SKM-1 (cell line): ENCODE measurements around the gene TMC8.
A peak's percentile ranks its signal among the peaks of the same experiment; 100 is the strongest.

ENCODE experiments used
- DNase-seq: peaks from one replicate; lab custom pipeline; 2025; ENCODE audit not compliant: unreplicated experiment; lab: John Stamatoyannopoulos, UW

TMC8 gene

GRCh38 chr17:78122931-78123249 lies 7.7 kb upstream of the TMC8 start:
- no peak for DNase-seq

DNA sequence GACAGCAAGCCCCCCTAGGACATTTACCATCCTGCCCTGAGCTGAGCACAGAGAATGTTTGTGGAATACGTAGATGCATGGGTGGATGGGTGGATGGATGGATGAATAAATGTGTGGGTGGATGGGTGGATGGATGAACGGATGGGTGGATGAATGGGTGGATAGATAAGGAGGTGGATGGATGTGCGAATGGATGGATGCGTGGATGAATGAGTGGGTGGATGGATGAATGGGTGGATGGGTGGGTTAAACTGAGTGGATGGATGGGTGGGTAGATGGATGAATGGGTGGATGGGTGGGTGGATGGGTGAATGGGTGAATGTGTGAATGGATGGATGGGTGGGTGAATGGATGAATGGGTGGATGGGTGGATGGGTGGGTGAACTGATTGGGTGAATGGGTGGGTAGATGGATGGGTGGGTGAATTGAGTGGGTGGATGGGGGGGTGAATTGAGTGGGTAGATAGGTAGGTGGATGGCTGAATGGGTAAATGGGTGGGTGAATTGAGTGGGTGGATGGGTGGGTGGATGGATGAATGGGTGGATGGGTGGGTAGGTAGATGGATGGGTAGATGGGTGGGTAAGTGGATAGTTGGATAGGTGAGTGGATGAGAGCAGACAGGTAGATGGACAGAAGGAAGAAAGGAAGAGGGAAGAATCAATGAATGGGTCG lies 7.2 kb upstream of the TMC8 start:
- DNase-seq = no peak

DNA sequence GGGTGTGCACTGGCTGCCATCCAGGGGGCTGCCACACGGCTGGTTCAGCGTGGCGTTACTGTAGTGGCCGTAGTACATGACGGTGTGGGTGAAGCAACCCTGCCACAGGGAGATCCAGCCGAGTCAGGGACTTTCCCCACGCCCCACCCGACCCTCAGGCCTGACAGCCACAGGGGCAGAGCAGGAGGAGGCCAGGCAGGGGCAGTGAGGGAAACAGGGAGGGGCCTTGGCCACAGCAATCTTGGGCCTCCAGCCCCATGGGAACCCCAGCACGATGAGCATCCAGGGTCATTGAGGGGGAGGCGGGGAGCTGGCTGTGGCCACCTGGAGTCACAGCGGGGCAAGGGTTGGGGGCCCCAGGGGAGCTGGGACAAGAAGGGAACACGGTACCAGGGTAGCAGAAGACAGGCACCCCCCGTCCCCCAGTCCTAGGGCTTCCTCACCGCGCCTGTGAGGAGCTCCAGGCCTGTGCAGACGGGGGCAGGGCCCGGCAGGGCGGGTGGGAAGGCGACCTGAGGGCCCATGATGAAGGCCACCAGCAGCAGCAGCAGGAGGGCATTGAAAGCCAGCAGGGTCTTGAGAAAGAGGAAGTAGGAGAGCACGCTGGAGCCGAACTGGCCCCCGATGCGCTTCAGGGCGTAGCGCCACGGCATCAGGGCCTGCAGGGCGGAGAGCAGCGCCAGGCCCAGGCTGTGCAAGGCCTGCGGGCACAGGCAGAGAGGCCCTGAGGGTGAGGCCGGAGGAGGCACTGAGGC lies 6.3 kb upstream of the TMC8 start:
- no peak for DNase-seq

- no peak for DNase-seq
Observed at GRCh38 chr17:78124836-78125137, 5.8 kb upstream of the TMC8 start.

DNA sequence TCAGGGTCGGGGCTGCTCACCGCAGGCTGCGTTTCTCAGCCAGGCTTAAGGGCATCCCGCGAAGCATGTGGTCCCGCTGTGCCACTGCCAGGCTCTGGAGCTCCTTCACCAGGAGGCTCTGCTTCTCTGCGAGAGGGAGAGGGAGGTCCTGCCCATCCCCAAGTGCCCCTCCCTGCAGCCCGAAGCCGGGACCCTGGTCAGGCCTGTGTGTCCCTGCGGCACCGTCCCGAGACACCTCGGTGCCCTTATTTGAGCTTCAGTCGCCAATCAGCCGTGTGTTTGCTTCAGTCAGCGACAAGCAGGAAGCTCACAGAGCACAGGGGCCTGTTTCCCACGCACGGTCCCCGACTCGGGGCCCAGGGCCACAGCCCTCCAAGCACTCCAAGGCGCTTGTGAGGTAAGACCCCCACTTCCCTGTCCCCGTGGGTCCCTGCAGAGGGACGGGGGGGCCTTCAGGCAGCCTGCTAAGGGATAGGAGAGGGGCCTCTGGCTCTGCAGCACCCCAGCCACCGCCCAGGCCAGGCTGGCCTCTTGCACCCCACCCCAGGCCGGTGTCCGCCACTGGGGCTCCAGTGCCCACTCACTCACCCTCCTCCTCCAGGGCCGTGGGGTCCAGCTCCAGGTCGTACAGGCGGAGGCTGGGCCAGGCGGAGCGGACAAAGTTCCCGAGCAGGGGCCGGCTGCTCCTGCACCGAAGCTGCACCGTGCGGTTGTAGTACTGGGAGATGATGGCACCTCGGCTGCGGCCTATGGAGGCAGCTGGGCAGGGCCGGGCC lies 5.2 kb upstream of the TMC8 start:
- no peak for DNase-seq

DNA sequence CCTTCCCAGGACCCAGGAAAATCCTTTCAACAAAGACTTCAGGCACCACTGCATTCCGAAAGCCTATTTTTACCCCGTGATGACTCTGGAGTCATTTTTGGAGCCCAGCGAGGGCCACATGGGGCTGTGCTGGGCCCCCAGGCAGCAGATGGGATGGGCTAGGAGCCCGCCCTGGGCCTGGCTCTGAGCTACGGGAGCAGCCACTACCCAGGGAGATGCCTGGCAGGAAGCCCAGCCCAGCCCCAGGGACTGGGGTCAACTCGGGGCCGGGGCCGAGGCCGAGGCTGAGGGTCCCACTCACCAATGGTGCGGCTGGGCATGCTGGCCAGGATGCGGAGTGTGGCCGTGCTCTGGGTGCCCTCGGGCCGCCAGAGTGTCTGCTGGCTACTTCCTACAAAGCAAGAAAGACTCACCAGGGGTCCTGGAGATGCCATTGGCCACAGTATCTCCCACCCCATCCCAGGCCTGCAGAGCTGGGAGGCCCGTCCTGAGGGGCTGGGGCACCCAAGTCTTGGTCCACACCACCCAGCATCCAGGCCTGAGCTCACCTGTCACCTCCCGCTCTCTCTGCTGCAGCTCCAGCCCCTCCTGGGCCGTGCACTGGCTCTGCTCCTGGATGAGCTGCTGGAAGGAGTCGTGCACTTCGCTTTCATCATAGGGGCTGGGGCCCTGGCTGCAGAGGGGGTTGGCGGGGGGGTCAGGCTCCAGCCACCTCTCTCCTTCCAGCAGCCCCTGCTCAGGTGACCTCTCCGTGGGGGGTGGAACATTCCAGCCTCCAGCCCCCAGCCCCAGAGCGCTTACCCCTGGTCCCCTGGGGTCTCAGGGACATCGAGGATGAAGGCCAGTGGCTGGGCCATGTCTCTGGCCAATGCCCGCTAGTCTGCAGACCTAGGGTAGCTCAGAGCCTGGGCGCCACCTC lies 4.3 kb upstream of the TMC8 start:
- DNase-seq = no peak

DNA sequence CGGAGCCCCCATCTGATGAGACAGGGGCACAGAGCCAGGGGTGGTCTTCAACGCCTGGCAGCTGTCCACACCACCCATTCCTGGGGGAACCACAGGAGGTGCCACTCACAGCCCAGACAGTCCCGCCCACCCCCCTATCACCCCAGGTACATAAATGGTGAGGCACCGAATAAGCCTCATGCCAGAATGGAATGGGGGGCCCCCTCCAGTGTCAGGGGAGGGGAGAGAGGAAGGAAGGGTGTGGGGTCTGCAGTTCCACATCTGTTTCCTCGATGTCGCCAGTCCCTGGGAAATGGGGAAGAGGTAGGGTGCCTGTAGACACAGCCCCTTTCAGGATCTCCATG lies 3.7 kb upstream of the TMC8 start:
- DNase-seq = no peak

GRCh38 chr17:78127239-78127887 lies 3.2 kb upstream of the TMC8 start:
- DNase-seq = peak; percentile 86

DNA sequence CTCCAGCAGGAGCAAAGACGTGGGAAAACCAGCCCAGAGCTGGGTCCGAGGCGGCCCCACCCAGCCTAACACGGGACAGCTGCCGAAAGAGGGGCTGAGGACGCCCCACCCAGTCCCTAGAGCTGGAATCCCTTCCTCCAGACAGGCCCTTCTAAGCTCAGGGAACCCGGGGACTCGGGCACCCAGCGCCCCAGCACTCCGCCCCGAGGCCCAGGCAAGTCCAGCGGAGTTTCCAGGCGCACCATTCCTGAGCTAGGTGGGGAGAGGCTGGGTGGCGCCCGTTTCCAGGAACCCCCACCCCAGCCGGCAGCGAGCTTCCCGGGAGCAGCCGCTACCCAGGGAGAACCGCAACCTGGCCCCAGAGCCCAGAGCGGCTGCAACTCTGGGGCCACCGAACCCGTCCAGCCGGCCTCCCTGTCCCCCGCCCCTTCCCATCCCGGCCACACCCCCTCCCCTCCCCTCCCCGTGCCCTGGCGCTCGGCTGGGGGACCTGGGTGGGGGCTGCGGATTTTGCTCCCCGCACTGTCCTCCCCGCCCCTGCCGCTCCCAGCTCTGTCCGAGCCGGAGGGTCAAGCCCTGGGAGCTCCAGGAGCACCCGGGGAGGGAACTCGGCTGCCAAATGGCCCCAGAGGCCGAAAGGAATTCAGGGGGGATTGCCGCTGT lies 2.6 kb upstream of the TMC8 start:
- DNase-seq = no peak

- DNase-seq = peak; percentile 73
Observed at GRCh38 chr17:78128551-78129350, 1.8 kb upstream of the TMC8 start, which contains the start of gene TMC6. Gene TMC6 (minus strand): TSS chr17:78128755. CDS start chr17:78126832, 1,923 bp downstream.

- no peak for DNase-seq
Observed at GRCh38 chr17:78129351-78130089, 1.1 kb upstream of the TMC8 start.

DNA sequence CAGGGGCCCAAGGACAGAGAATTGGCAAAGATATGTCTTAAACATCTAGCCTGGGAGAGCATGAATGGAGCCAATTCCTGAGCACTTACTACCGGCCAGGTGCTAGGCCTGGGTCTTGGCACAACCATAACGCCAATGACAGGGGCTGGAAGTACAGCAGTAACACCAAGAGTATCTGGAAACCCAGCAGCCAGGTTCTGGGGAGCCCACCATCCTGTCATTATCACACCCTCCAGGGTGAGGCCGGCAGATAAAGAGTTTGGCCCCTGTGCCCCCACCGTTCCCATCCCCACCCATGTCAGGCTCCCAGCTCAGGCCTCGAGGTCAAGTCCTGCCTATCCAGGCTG lies 508 bp upstream of the TMC8 start:
- no peak for DNase-seq

- no peak for DNase-seq
Observed at GRCh38 chr17:78131172-78132083, 857 bp downstream of the TMC8 start.

DNA sequence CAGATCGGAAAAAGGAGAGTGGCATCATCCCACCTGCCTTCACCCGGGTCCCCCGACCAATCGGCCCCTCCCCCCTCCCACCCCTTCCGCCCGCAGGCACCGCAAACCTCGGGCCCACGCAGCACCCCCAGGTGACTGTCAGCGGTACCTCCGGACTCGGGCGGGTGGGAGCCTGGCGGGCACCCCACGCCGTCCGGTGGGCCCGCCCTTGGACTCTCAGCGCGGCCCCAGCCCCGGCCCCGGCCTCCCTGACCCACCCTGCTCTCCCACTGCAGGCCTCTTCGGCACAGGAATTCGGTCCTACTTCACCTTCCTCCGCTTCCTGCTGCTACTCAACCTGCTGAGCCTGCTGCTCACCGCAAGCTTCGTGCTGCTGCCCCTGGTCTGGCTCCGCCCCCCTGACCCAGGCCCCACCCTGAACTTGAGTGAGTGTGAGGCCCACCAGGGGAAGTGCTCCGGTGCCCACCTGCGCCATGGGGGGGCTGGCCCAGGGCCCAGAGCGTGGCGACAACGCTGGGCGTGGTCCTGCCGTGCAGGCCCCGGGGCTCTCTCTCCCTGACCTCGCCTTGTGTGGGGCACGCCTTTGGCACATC lies 1.6 kb downstream of the TMC8 start:
- DNase-seq = no peak

- no peak for DNase-seq
Observed at GRCh38 chr17:78132767-78133178, 2.2 kb downstream of the TMC8 start.

- DNase-seq = no peak
Observed at GRCh38 chr17:78133179-78133951, 2.8 kb downstream of the TMC8 start.
